Endothelial cell of umbilical vein (primary cell): ENCODE measurements around the gene ARRB1. TPM values are rescaled to one million over a fixed set of nuclear protein-coding genes. Genes with fewer than 3 reads are reported as not detected.

Experiments
- BruUV-seq: library from RNA; stranded (reverse); fragments of 400-500 nt; replicated peaks from 2 replicates; lab custom pipeline; 2021; lab: Mats Ljungman, UMichigan
- CTCF ChIA-PET: fragments of 300-600, 350-600 bp; sonication (Branson Sonifier 250); formaldehyde crosslinking; loops from one replicate; lab custom pipeline; 2021; ENCODE audit warnings: antibody characterized with exemption, inconsistent platforms; lab: Charles Lee
- POLR2A ChIA-PET: fragments of 300-600, 350-600 bp; sonication (Branson Sonifier 250); formaldehyde crosslinking; loops from one replicate; lab custom pipeline; 2021; ENCODE audit warnings: antibody characterized with exemption, inconsistent platforms; lab: Charles Lee
- DNase-seq: peaks from one replicate; pipeline ENCODE4 v3.0.0-alpha.2; 2011; ENCODE audit warnings: low read depth, low spot score
- FAIRE-seq: peaks from 2 replicates; lab custom pipeline; 2011; peaks lifted over from hg19 to GRCh38; lab: Jason Lieb, UNC
- H2AFZ ChIP-seq: 2 replicates; pipeline ENCODE4 v1.6.0; 2012; ENCODE audit warnings: low read depth, low read length, control low read depth, inconsistent platforms
- H3K27ac ChIP-seq: 2 replicates; pipeline ENCODE4 v1.5.1; 2011; ENCODE audit warnings: low read depth, mild to moderate bottlenecking, control low read depth, low read length, moderate library complexity; ENCODE audit not compliant: insufficient read depth
- H3K27me3 ChIP-seq, 2 experiments: 2 replicates each; pipeline versions ENCODE4 v1.6.0 to v1.6.1; 2011; ENCODE audit warnings: low read length in 2 of 2, mixed read lengths in 1 of 2; ENCODE audit not compliant: control insufficient read depth in 2 of 2, insufficient read depth in 2 of 2
- H3K36me3 ChIP-seq, 2 experiments: 2 replicates in 1 of 2; 3 replicates in 1 of 2; pipeline ENCODE4 v1.5.1; 2011; ENCODE audit warnings: low read length in 2 of 2, mild to moderate bottlenecking in 1 of 2, moderate library complexity in 1 of 2; ENCODE audit not compliant: control insufficient read depth in 2 of 2, insufficient read depth in 2 of 2; ENCODE audit errors: extremely low read depth in 1 of 2
- H3K4me1 ChIP-seq: 3 replicates; pipeline ENCODE4 v1.5.1; 2011; ENCODE audit warnings: mild to moderate bottlenecking, low read length; ENCODE audit not compliant: control insufficient read depth, insufficient read depth; ENCODE audit errors: extremely low read depth
- H3K4me2 ChIP-seq: 2 replicates; pipeline ENCODE4 v1.6.1; 2011; ENCODE audit warnings: low read length, control low read depth, mixed read lengths; ENCODE audit not compliant: insufficient read depth
- H3K4me3 ChIP-seq, 3 experiments: fragments of 200-600 bp in 1 of 3; sonication (generic), shearing (Covaris generic) in 1 of 3; replicated peaks in 1 of 3; 2 replicates each; pipeline ENCODE4 v1.5.1; 2011 to 2016; ENCODE audit warnings: control low read depth in 3 of 3, low read length in 3 of 3, mild to moderate bottlenecking in 2 of 3, inconsistent platforms in 1 of 3, low read depth in 1 of 3, moderate library complexity in 1 of 3; ENCODE audit not compliant: insufficient read depth in 1 of 3
- H3K79me2 ChIP-seq: 2 replicates; pipeline ENCODE4 v1.6.0; 2012; ENCODE audit warnings: low read length, inconsistent platforms; ENCODE audit not compliant: control insufficient read depth, insufficient read depth
- H3K9ac ChIP-seq: replicated peaks from 2 replicates; pipeline ENCODE3; 2011; ENCODE audit warnings: low read length, control low read depth; ENCODE audit not compliant: insufficient read depth; ENCODE audit errors: extremely low read depth
- H3K9me1 ChIP-seq: replicated peaks from 3 replicates; pipeline ENCODE4 v1.6.0; 2011; ENCODE audit warnings: mild to moderate bottlenecking, low read length; ENCODE audit not compliant: control insufficient read depth, insufficient read depth; ENCODE audit errors: extremely low read depth
- H3K9me3 ChIP-seq: replicated peaks from 2 replicates; pipeline ENCODE4 v1.5.1; 2012; ENCODE audit warnings: low read length, inconsistent platforms; ENCODE audit not compliant: control insufficient read depth, insufficient read depth
- H4K20me1 ChIP-seq: replicated peaks from 2 replicates; pipeline ENCODE3; 2011; ENCODE audit warnings: mild to moderate bottlenecking, low read length; ENCODE audit not compliant: control insufficient read depth, insufficient read depth; ENCODE audit errors: extremely low read depth
- CTCF ChIP-seq, 2 donors: IDR thresholded peaks; 1 replicate in 1 of 2; 2 replicates in 1 of 2; pipeline ENCODE4 v1.5.1; 2011; ENCODE audit warnings: low read length in 2 of 2, mild to moderate bottlenecking in 2 of 2, moderate library complexity in 2 of 2, control low read depth in 1 of 2, inconsistent platforms in 1 of 2, low read depth in 1 of 2; ENCODE audit not compliant: insufficient read depth in 1 of 2; ENCODE audit errors: extremely low read depth in 1 of 2
- MYC ChIP-seq: IDR thresholded peaks from one replicate; pipeline ENCODE4 v1.6.1; 2011; ENCODE audit warnings: mild to moderate bottlenecking, low read depth, low read length
- POLR2AphosphoS5 ChIP-seq: IDR thresholded peaks from 2 replicates; pipeline ENCODE4 v1.6.1; 2012; ENCODE audit warnings: low read depth, mild to moderate bottlenecking, control low read depth, low read length, moderate library complexity; ENCODE audit not compliant: insufficient read depth
- dilution Hi-C: fragments of 300-500 bp; cut with MboI; formaldehyde crosslinking; loops from one replicate; pipeline ENCODE4 v1.15.0; 2019; ENCODE audit warnings: low sequenced_read_pairs; ENCODE audit not compliant: extremely low pct_ligation_motif_present
- intact Hi-C: fragments of 100-400 bp; cut with micrococcal nuclease; formaldehyde crosslinking; loops from one replicate; pipeline ENCODE4 v1.10.0; 2022
- polyA plus RNA-seq, 4 experiments: library from polyadenylated mRNA; depleted of rRNA in 3 of 4; stranded (reverse) in 3 of 4; unstranded in 1 of 4; fragments of >200 nt; gene quantifications; 2 replicates each; pipeline versions ENCODE4 v1.2.1 to v1.2.3, GENCODE V29; 2011 to 2012; ENCODE audit warnings: missing spikeins in 1 of 4
- total RNA-seq: library from RNA; stranded (reverse); gene quantifications from 2 replicates; pipeline ENCODE4 v1.2.3, GENCODE V29; 2021

ARRB1 gene
- total and polyA plus RNA-seq, 2 donors (not counting 3 experiments of a cell fraction or from before 2014, with no cell fraction given) = 63.9 to 92.6 TPM

GRCh38 chr11:75350743-75351540 is 519 bp downstream of the ARRB1 start:
- Histone ChIP-seq H3K4me3 (peak overlapping the region in 2 of 3 experiments; percentile 1 to 85), H2AFZ (no peak overlapping the region), H3K9me1 (no peaks in the 10 kb centered on the region), H3K9me3 (no peaks in the 10 kb centered on the region), H4K20me1 (no peaks in the 10 kb centered on the region), H3K27me3 (no peaks in the 10 kb centered on the region), H3K9ac (peak overlapping the region; percentile 19), H3K4me1 (peaks cover 45% of the 10 kb centered on the region), H3K79me2 (peaks cover 22% of the 10 kb centered on the region), H3K4me2 (peak overlapping the region; percentile 55), H3K36me3 (no peaks in the 10 kb centered on the region), H3K27ac (peak overlapping the region; percentile 80)
- dilution Hi-C loops = no loop called here
- DNase-seq = peak; percentile 60
- CTCF ChIA-PET = interaction anchor here (0.9 to 5.5 kb wide), 13 partner anchors 9 to 71 kb away, joined by 3 to 28 read pairs (median 4); no protein-coding TSS in a partner anchor
- peak; percentile 40 for FAIRE-seq
- POLR2A ChIA-PET = no interaction called here
- TF ChIP-seq POLR2AphosphoS5 (peak; percentile 16), MYC (no peak), CTCF (IDR thresholded peaks at IDR 0.05; ENCODE audit: extremely low read depth in 1 of 2, insufficient read depth in 1 of 2, low read depth in 1 of 2, low read length in 2 of 2) (peak in 1 of 2 donors; percentile 46)
- BruUV-seq = TSS peak; percentile 19
- intact Hi-C loops = loop anchor here (1.0 kb wide), 1 partner anchor 71 kb away; no protein-coding TSS in a partner anchor
